Gastroesophageal sphincter (tissue), 3 donors: Measurements from ENCODE around the gene ARHGEF10L.

ENCODE experiments used
- POLR2A ChIP-seq, 2 donors: fragments of 450-650 bp; IDR thresholded peaks; one replicate each; pipeline ENCODE4 v1.6.1; 2017; ENCODE audit warnings: antibody characterized with exemption in 2 of 2, mild to moderate bottlenecking in 2 of 2, moderate library complexity in 1 of 2
- POLR2AphosphoS5 ChIP-seq: sonication (generic); formaldehyde crosslinking; IDR thresholded peaks from one replicate; pipeline ENCODE4 v1.6.1; 2017; ENCODE audit warnings: antibody characterized with exemption
- TF ChIP-seq, protein P1 (sequence below), 4 experiments: fragments of 200-600 bp in 2 of 4; fragments of 450-650 bp in 2 of 4; sonication (generic) in 1 of 4; IDR thresholded peaks; one replicate each; pipeline ENCODE4 v1.5.1; 2017 to 2019; ENCODE audit warnings: antibody characterized with exemption in 4 of 4, mild to moderate bottlenecking in 2 of 4, moderate library complexity in 2 of 4

DNA sequence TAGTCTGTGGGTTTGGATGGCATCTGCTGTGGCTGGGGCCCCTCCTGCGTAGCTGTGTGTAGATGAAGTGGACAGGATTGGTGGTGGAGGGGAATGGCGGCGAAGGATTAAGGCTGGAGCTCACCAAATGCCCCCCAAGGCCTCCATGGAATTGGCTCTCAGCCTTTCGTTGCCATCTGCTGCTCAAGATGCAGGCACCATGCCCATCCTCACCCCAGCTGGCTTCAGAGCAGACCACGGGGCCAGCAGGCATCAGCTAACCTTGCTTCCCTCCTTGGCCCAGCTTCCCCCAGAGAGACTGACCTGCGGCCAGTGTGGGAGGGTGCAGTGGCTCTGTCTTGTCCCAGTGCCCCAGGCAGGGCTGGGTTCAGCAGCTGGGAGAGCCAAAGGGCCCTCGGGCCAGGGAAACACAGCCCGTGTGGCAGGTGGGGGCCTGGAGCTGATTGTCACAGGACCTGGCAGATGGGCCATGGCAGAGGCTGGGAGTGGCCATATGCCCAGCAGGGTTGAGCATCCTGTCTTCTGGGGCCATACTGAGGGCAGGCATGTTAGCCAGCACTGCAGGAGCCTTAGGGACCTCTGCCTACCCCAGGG is 148.8 kb downstream of the ARHGEF10L start:
- no peak for TF ChIP-seq POLR2A (IDR thresholded peaks at IDR 0.05)
- TF ChIP-seq, protein P1, sequence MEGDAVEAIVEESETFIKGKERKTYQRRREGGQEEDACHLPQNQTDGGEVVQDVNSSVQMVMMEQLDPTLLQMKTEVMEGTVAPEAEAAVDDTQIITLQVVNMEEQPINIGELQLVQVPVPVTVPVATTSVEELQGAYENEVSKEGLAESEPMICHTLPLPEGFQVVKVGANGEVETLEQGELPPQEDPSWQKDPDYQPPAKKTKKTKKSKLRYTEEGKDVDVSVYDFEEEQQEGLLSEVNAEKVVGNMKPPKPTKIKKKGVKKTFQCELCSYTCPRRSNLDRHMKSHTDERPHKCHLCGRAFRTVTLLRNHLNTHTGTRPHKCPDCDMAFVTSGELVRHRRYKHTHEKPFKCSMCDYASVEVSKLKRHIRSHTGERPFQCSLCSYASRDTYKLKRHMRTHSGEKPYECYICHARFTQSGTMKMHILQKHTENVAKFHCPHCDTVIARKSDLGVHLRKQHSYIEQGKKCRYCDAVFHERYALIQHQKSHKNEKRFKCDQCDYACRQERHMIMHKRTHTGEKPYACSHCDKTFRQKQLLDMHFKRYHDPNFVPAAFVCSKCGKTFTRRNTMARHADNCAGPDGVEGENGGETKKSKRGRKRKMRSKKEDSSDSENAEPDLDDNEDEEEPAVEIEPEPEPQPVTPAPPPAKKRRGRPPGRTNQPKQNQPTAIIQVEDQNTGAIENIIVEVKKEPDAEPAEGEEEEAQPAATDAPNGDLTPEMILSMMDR (IDR thresholded peaks at IDR 0.05): no peak
- TF ChIP-seq POLR2AphosphoS5: no peak
